G401.6 (cell line): ENCODE data around the gene PLD6.
"Not testable (repeated sequence)": the region's sequence is repeated elsewhere in the genome, so short reads cannot be mapped to it uniquely, and the experiment has no call there.

Experiments used
- FAIRE-seq: peaks from 2 replicates; lab custom pipeline; 2012; peaks lifted over from hg19 to GRCh38; lab: Jason Lieb, UNC

Gene PLD6

DNA sequence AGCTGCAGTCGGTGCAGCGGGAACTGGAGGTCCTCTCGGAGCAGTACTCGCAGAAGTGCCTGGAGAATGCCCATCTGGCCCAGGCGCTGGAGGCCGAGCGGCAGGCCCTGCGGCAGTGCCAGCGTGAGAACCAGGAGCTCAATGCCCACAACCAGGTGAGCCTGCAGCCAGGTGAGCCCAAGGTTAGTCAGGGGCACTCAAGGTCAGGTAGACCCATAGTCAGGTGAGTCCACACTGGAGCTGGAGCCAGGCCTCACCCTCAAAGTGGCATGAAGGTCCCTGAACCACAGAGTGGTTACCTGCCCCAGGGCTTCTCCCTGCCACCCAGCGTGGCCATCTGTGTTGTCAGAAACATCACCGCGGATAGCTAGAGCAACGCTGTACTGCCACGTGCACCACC is 32.2 kb downstream of the PLD6 start:
- FAIRE-seq = no peak

DNA sequence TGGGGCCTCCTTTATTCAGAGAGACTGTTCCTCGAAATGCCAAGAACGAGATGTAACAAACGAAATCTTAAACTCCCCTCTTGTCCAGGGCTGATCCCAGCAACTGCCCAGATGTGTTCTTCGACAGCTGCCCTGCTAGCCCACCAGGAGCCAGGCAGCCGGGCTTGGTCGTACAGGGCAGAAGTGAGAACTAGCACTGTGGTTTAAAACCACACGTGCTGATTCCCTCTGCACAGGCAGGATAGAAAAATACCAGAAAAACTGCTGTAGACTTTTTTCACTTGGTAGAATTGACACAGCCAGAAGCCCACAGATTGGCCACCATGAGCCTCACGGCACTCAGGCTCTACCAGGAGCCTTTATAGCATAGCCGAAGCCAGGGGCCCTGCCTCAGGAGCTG is 33.1 kb downstream of the PLD6 start:
- FAIRE-seq = no peak

DNA sequence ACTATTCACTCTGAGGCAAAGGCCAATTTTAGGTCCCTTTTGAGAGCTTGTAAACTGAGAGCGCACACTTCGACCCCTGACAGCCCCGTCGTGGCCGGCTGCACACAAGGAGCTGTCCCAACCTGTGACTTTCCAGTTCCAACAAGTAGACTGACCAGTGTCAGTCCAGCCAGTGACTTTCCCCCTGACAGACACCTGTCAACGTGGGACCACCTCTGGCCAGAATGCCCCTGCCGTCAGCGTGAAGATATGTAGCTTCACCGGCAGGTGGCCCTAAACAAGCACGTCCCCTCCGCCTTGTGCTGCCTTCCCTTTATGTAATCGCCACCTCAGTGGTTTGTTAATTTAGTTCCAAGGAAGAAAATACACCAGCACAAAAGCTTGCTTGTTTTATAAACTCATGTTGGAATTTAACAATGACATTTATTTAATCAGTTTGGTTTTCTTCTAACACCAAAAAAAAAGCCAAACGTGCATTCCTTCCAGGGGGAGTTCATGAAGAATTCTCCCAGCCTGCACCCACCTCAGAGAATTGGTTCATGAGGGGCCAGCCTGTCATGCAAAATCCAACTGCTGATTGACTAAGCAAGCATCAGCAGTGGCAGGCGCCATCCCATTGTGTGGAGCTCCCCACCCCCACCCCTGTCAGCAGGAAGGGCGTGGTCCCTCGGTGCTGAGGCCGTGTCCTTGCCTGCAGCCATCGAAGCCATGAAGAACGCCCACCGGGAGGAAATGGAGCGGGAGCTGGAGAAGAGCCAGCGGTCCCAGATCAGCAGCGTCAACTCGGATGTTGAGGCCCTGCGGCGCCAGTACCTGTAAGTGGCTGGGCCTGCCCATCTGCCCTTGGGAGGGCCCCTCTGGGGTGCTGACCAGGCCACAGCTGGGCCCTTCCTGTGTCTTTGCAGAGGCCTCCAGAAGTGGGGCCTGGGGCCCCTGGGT is 33.9 kb downstream of the PLD6 start:
- no peak for FAIRE-seq

DNA sequence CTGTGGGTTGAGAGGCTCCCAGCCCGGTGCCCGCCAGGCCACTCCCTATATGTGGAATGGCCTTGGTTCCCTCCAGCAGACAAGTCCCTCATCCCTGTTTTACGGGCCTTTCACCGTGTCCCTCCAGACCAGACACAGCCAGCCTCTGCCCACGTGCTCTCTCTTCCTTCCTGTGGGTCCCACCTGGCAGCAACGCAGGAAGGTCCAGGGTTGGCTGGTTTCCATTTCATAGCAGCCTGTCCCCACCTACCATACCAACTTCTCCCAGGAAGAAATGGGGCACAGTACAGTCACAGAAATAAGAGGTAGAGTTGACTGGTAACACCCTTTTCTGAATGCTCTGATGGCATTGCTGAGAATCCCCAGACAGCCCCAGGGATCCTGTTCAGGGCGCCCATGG is 34.9 kb downstream of the PLD6 start:
- no peak for FAIRE-seq

DNA sequence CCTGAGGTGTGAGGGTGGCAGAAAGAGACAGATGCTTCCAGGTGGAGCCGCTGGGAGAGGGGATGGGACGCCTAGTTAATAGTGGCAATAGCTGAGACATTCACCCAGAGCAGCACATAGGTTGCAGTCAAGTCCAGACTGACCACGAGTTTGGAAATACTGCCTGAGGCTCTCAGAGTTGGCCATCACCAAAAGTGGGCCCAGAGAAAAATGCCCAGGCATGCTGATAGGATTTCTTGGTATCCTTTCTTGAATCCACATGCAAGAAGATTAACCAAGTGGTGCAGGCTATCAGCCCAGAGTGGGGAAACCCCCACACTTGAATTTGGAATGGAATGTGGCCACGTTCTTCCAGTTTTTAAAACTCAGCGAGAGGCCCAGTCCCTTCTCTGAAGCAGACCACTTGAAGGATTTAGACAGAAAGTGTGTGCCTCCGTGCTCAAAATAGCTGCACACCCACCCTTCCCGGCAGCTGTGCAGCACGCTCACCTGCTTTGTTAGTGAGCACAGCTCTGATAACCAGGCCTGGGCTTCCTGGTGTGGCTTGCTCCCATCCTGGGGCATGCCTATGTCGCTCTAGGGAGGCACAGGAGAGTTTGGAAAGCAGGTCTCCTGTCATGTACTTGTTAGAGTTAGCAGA is 35.7 kb downstream of the PLD6 start:
- no peak for FAIRE-seq

DNA sequence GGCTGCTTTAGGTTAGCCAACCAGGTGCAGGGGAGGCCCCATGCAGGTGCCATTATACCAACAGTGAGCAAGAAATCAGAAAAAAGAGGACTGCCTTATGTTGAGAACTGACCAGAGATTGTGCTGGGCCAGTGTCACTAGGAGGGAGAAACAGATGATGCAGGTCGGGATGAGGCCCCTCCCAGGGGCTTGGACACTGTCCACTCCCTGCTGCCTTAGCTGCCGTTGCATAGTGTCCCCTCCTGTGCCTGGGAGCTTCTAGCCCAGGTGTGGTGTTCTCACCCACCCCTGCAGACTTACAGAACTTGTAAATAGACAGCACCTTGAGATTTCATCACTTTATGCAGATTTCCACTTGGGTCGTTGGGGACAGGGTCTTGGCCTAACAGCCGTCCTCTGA is 36.7 kb downstream of the PLD6 start:
- no peak for FAIRE-seq

DNA sequence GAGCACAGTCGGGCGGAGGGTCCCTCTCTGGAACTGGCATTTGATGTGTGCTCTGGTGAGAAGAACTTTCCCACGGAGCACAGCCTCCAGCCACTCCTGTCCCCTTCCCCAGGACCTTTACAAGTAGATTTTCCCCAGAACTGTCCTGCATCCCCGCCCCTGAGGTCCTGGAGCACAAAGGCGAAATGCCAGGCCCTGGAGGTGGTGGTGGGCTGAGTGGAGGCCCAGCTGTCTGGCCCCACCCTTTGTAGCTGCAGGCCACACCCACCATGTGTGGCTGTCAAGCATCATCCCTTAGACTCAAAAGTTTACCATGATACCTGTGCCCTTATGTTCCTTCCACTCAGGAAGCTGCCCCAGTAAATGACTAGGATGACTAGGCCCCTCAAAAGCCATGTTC is 37.7 kb downstream of the PLD6 start:
- no peak for FAIRE-seq

DNA sequence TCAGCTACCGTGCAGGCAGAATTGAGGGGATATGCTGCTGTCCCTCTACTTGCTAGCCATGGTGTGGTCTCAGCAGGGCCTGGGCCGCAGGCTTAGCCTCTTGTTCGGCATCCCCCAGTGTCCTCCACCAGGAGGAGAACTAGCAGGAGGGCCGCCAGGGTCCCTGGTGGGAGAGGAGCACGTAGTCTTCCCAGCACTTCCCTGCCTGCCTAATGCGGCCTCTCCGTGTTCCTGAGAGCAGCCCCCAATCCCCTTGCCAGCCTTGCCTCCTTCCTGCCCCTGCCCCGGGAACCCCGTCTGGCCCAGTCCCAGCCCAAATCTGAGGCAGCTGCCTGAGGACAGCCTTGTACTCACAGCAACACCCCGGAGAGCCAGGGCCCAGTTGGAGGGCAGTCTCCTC is 38.1 kb downstream of the PLD6 start:
- no peak for FAIRE-seq

DNA sequence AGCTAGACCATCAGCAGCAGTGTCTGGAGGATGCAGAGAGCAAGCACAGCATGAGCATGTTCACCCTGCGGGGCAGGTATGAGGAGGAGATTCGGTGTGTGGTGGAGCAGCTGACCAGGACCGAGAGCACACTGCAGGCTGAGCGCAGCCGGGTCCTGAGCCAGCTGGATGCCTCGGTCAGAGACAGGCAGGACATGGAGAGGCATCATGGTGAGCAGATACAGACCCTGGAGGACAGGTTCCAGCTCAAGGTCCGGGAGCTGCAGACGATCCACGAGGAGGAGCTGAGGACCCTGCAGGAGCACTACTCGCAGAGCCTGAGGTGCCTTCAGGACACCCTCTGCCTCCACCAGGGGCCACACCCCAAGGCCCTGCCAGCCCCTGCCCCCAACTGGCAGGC is 38.8 kb downstream of the PLD6 start:
- no peak for FAIRE-seq

DNA sequence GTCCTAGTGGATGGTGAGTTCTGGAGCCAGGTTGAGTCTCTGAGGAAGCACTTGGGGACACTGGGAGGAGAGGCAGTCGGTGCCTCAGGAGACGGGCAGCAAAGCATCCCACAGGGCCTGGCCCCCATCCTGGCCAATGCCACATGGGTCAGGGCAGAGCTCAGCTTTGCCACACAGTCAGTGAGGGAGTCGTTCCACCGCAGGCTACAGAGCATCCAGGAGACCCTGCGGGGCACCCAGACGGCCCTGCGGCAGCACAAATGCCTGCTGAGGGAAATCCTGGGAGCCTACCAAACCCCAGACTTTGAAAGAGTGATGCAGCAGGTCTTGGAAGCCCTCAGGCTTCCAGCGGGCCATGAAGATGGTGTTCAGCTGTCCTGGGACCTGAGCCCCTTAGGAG is 39.7 kb downstream of the PLD6 start:
- FAIRE-seq = no peak

DNA sequence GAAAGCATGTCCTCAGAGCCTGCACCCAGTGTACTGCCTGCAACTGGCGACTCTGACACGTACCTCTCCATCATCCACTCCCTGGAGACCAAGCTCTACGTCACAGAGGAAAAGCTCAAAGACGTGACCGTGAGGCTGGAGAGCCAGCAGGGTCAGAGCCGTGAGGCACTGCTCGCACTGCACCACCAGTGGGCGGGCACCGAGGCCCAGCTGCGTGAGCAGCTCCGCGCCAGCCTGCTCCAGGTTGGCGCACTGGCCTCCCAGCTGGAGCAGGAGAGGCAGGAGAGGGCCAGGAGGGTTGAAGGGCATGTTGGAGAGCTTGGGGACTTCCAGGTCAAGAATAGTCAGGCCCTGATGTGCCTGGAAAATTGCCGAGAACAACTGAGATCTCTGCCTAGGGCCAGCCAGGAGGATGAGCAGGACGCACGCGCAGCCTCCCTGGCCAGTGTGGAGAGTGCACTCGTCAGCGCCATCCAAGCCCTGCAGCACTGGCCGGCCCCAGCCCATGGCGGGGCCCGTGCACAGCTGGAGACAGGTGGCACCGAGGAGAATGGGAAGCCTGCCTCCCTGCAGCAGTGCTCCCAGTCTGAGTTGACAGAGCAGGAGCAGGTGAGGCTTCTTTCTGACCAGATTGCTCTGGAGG is 40.3 kb downstream of the PLD6 start:
- no peak for FAIRE-seq

DNA sequence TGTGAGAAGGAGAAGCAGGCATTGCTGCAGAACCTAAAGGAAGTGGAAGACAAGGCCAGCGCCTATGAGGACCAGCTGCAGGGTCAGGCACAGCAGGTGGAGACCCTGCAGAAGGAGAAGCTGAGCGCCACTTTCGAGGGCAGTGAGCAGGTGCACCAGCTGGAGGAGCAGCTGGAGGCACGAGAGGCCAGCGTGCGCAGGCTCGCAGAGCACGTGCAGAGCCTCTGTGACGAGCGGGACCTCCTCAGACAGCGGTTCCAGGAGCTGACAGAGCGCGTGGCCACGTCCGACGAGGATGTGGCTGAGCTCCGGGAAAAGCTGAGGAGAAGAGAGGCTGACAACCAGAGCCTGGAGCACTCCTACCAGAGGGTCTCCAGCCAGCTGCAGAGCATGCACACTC is 41.5 kb downstream of the PLD6 start:
- FAIRE-seq = no peak

DNA sequence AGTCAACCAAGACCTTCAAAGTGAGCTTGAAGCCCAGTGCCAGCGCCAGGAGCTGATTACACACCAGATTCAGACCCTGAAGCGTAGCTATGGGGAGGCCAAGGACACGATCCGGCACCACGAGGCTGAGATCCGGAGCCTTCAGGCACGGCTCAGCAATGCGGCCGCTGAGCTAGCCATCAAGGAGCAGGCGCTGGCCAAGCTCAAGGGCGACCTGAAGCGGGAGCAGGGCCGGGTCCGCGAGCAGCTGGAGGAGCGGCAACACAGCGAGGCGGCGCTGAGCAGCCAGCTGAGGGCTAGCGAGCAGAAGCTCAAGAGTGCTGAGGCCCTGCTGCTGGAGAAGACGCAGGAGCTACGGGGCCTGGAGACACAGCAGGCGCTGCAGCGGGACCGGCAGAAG is 42.0 kb downstream of the PLD6 start:
- no peak for FAIRE-seq

DNA sequence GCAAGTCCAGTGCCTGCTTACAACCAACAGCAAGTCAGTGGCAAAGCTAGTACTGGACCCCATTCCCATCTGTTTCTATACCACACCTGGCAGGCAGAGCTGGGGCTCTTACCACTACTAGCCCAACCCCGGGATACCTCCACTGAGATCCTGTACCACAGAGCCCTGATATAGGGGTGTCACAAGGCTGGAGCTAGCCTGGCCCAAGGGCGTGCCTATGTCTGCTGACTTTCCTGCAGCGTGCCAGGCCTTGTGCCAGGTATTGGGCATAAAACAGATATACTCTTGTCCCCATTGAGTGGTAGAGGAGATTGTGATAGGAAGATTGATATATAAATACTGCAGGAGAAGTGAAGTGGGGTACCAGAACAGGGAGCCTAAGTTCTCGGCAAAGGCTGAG is 44.4 kb downstream of the PLD6 start:
- no peak for FAIRE-seq

DNA sequence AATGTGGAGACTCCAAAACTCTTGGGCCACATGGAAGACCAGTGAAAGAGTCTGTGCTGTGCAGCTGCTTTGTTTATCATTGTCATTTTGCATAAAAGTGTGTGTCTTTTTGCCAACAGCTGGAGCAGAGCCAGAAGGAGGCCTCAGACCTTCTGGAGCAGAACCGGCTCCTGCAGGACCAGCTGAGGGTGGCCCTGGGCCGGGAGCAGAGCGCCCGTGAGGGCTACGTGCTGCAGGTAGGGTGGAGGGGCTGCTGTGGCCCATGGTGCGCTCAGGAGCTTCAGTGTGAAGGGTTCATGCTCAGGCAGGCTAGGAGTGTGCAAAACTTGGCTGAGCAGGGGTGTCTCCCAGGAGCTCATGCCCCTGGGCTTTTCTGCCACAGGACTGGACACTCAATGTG is 45.0 kb downstream of the PLD6 start:
- no peak for FAIRE-seq

DNA sequence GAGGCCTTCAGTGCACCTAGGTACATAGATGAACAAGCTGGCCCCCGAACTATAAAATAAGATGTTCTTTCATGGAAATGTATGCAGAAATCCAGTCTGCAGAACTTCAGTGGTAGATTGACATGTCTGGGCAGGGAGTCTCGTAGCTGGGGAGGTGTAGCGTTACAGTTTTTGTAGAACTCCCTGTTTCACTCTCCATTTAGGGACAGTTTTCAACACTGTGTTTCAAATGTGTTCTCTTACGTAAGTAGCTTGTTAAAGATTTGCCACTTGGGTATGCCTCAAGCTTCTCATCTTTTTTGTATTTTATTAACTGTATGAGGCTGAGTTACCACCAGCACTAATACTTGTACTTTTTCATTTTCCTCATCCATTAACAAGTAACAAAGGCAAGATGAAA is 46.6 kb downstream of the PLD6 start:
- FAIRE-seq = no peak

DNA sequence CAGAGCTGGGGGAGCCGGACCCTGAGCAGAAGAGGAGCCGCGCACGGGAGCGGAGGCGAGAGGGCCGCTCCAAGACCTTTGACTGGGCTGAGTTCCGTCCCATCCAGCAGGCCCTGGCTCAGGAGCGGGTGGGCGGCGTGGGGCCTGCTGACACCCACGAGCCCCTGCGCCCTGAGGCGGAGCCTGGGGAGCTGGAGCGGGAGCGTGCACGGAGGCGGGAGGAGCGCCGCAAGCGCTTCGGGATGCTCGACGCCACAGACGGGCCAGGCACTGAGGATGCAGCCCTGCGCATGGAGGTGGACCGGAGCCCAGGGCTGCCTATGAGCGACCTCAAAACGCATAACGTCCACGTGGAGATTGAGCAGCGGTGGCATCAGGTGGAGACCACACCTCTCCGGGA is 47.6 kb downstream of the PLD6 start:
- FAIRE-seq = not testable (repeated sequence)

DNA sequence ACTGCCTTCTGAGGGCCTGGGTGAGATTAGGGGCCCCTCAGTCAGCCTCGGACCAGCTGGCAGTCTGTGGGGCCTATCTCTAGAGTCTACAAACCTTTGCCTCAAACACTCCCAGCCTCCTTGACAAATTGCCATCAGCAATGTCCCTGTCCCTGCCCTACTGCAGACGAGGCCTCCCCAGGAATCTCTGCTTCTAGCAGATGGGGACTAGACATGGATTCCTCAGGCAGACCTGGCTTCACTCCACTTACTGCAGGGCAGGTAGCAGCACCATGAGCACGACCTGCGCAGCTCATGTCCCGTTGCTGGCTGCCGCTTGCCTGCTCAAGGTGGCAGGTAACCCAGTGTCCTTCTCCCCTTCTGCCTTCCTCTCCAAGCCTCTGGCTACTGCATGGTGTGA is 49.1 kb downstream of the PLD6 start:
- FAIRE-seq = no peak

DNA sequence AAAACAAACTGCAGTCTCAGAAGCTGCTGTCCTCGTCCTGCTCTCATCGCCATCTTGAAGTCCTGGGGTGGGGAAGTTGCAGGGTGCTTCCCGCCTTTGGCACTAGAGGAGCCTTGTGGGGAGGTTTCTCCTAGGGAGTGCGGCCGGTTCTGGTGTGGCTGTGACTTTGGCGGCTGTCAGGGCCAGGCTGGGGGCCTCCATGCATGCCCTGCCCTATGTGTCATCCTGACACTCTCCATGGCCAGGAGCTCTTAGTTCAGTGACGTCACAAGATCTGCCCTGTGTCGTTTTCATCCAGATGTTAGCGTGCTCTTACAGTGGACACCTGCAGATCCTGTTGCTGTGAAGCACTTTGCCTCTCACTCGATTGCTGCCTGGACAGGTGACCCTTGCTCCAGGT is 49.6 kb downstream of the PLD6 start:
- FAIRE-seq = no peak

DNA sequence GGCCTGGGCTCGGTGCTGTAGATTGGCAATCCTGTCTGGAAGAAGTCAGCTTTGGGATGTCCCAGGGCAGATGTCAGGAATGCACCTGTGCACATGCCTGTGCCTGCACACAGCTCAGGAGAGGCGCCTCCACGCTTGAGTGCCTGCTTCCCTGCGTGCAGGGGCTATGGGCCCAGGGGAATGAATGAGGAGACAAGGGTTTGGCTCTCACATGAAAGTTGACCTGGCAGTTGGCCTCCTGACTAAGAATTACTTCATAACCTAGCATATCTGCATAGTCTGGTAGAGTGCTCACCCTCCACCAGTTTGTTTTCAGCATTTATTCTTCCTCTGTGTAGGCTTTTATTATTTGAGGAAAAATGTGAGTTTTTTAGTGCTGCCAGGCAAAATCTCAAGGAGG is 50.0 kb downstream of the PLD6 start:
- no peak for FAIRE-seq

DNA sequence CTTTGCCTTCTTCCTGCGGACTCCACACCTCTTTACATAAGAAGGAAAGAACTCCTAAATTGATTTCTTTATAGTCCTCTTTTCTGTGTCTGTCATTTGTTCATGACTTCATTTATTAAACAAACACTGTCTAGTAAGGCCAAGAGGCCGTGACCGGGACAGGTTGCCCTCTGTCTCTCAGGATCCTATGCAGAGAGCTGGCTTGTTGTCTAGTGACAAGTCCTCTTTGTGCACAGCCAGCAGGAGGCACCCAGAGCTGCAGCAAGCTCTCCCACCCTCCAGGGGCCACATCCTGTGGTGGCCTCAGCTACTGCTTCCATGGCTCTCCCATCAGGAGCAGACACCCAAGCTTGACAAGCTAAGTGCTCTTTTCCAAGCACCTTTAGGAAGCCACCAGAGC is 50.6 kb downstream of the PLD6 start:
- no peak for FAIRE-seq

DNA sequence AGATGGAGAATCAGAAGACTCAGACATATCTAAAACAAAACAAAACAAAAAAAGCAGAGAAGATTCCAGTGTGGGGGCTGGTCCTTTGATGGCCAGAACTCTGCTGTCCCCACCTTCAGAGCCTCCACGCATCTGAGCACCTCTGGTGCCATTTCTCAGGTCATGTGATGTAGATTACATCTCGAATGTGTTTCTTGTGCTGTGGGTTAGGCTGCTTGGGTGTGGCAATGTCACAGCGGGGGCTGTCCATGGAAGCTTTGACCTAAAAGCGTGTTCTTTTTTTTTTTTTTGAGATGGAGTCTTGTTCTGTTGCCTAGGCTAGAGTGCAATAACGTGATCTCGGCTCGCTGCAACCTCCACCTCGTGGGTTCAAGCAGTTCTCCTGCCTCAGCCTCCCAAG is 51.2 kb downstream of the PLD6 start:
- no peak for FAIRE-seq

DNA sequence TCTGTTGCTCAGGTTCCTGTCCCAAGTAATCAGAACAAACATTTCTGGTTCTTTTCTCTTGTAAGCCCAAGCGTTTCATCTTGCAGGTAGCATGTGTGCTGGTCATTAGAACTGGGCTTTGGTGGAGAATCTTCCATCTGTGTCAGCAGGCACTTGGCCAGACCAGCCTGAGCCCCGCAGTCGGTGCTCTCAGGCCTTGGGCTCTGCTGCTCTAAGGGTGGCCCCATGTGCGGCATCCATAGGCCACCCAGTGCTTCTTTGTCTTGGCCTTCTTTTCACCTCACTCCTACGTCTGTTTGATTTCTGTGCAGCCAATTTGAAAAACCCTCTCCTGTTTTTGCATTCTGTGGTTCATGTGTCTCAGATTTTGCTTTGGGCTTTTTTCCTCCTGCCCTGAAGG is 51.6 kb downstream of the PLD6 start:
- no peak for FAIRE-seq

DNA sequence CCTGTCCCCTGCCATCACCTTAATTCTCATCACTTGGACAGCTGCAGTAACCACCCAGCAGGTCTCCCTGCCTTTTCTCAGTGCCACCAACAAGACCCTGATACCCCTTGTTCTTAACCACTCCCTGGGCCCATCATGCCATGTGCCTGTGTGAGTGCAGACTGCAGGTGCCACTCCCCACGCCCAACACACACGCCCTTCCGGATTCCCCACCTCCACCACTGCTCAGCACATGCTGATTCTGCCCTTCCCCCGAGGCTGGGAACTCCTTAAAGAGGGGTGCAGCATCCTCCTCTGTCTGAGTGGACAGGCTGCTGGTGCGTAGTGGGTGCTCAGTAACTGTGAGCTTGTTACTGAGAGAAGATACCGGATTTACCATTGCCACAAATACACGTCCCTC is 52.4 kb downstream of the PLD6 start:
- FAIRE-seq = no peak
